Measurements from ENCODE around the gene MAP2K2. TPM values are rescaled to one million over a fixed set of nuclear protein-coding genes. Genes with fewer than 3 reads are reported as not detected.

Gene MAP2K2
- total and polyA plus RNA-seq, 9 of the 15 experiments (the other 6 are each of a cell fraction or from before 2014, with no cell fraction given) = 1.0 to 151 (median 58.3) TPM

DNA sequence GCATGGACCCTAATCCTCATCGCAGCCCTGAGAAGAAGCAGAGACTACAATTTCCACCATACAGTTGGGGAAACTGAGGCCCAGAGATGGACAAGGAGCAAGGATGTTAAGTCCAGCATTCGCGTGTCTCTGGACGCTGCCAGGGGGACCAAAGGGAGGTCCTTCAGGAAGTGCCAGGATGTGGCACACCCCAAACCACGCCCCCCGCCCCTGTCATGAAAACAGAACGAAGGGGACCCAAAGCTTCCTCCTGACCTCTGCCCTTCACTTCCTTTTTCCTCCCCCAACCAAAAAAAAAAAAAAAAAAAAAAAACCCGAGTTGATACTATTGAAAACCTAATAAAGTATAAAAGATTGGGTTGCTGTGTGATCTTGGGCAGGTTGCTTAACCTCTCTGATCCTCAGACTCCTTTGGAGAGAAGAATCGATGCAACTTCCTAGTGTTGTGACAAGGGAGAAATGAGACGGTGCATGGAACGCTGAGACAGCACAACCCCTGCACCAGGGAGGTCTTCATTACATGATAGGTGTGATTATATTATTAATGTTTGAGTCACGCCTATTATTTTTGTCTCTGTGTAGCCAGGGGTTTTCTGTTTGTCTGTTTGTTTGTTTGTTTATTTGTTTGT lies 54.5 kb downstream of the MAP2K2 start (continued):
- TF ChIP-seq, protein P1, sequence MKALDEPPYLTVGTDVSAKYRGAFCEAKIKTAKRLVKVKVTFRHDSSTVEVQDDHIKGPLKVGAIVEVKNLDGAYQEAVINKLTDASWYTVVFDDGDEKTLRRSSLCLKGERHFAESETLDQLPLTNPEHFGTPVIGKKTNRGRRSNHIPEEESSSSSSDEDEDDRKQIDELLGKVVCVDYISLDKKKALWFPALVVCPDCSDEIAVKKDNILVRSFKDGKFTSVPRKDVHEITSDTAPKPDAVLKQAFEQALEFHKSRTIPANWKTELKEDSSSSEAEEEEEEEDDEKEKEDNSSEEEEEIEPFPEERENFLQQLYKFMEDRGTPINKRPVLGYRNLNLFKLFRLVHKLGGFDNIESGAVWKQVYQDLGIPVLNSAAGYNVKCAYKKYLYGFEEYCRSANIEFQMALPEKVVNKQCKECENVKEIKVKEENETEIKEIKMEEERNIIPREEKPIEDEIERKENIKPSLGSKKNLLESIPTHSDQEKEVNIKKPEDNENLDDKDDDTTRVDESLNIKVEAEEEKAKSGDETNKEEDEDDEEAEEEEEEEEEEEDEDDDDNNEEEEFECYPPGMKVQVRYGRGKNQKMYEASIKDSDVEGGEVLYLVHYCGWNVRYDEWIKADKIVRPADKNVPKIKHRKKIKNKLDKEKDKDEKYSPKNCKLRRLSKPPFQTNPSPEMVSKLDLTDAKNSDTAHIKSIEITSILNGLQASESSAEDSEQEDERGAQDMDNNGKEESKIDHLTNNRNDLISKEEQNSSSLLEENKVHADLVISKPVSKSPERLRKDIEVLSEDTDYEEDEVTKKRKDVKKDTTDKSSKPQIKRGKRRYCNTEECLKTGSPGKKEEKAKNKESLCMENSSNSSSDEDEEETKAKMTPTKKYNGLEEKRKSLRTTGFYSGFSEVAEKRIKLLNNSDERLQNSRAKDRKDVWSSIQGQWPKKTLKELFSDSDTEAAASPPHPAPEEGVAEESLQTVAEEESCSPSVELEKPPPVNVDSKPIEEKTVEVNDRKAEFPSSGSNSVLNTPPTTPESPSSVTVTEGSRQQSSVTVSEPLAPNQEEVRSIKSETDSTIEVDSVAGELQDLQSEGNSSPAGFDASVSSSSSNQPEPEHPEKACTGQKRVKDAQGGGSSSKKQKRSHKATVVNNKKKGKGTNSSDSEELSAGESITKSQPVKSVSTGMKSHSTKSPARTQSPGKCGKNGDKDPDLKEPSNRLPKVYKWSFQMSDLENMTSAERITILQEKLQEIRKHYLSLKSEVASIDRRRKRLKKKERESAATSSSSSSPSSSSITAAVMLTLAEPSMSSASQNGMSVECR (CRISPR knock-in tag; IDR thresholded peaks at IDR 0.05) = 0 out of 2 replicates have a peak, but pooled peaks have one; percentile 22
- TF ChIP-seq KDM1A (IDR thresholded peaks at IDR 0.05) (peak; percentile 87 to 90), ARID3A (IDR thresholded peaks at IDR 0.05; ENCODE audit: borderline replicate concordance, low read depth, low read length) (0 out of 2 replicates have a peak, but pooled peaks have one; percentile 16)
